SH-SY5Y (cell line): ENCODE measurements around the gene CFAP65.

ENCODE experiments used
- GATA2 ChIP-seq: IDR thresholded peaks from 2 replicates; pipeline ENCODE4 v1.6.1; 2011; ENCODE audit warnings: mild to moderate bottlenecking, low read depth, low read length
- GATA3 ChIP-seq: IDR thresholded peaks from 2 replicates; pipeline ENCODE4 v1.6.1; 2011; ENCODE audit warnings: low read depth, mild to moderate bottlenecking, low read length, moderate library complexity

DNA sequence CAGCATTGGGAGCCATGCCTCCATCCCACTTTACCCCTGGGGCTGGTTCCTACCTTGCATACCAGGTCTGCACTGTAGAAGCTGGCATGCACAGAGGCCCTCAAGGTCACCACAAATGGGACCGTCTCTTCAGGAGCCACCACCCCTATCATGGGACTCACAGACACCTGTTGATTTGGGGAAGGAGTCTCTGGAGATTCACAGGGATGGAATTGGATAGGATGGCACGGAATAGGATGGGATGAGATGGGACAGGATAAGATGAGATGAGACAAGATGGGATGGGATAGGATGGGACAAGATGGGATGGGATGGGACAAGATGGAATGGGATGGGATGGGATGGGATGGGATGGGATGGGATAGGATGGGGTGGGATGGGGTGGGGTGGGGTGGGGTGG is 32.0 kb downstream of the CFAP65 start:
- TF ChIP-seq GATA2 (no peak), GATA3 (no peak)
